Mesenteric fat pad (tissue), 1 donor: ENCODE measurements around the gene NANS. TPM values are rescaled to one million over a fixed set of nuclear protein-coding genes. Genes with fewer than 3 reads are reported as not detected.

Experiments
- DNase-seq: peaks from one replicate; pipeline ENCODE4 v3.0.0-alpha.2; 2020; ENCODE audit warnings: low spot score
- total RNA-seq: library from RNA; stranded (reverse); fragmentation: NEBNext Ultra II Directional; extraction: Animal tissue kit (Norgen Biotek cat#: 25700); gene quantifications from one replicate; pipeline ENCODE4 v1.2.1, GENCODE V29; 2021
- donor health status: DM: yes; HTN: yes; CAD: no.

The NANS gene
- total RNA-seq, 1 donor from 2014 or later, result 48.6 TPM

DNA sequence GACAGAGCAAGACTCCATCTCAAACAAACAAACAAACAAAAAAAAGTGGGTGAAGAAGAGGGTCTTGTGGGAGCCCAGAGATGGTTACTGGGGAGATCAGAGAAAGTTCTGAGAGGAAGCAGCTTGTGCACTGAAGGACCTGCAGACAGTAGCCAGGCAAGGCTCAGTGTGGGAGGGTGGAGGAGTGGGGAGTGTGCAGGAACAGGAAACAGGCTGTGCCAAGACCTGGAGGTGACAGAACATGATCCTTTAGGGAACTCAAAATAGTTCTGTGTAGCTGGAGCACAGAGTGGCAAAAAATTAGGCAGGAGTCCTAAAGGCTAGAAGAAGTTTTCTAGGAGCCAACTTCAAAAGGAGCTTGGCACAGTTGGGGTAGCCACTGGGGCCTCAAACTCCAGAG is 19.2 kb upstream of the NANS start:
- no peak for DNase-seq

GRCh38 chr9:98038958-98039357 is 17.6 kb upstream of the NANS start:
- DNase-seq, result no peak

DNA sequence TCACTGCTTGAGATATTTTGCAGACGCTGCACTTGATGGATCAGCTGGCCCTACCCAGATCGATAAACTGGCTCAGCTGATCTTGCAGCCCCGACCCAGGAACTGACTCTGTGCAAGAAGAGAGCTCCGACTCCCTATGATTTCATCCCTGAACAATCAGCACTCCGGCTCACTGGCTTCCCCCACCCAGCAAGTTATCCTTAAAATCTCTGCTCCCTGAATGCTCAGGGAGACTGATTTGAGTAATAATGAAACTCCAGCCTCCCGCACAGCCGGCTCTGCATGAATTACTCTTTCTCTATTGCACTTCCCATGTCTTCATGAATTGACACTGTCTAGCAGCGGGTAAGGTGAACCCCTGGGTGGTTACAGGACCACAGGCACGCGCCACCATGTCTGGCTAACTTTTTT is 16.9 kb upstream of the NANS start:
- no peak for DNase-seq

GRCh38 chr9:98040212-98040611 is 16.3 kb upstream of the NANS start:
- DNase-seq, result no peak

DNA sequence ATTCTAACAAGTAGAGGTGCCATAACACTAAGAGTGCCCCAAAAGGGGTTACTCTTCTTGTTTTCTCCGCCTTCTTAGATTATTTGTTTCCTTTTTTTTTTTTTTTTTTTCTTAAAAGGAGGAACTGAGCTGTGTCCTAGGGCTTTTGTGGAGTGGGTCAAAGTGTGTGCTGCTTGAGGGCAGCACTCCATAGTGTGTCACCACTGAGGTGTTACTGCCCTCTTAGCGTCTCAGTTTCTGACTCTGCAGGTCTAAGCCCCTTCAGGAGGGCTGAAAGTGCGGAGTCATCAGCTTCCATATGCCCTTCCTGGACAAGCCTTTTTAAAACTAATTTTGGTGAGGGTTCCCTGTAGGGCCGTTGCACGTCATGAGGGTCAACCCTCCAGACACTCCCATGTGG is 12.6 kb upstream of the NANS start:
- no peak for DNase-seq

DNA sequence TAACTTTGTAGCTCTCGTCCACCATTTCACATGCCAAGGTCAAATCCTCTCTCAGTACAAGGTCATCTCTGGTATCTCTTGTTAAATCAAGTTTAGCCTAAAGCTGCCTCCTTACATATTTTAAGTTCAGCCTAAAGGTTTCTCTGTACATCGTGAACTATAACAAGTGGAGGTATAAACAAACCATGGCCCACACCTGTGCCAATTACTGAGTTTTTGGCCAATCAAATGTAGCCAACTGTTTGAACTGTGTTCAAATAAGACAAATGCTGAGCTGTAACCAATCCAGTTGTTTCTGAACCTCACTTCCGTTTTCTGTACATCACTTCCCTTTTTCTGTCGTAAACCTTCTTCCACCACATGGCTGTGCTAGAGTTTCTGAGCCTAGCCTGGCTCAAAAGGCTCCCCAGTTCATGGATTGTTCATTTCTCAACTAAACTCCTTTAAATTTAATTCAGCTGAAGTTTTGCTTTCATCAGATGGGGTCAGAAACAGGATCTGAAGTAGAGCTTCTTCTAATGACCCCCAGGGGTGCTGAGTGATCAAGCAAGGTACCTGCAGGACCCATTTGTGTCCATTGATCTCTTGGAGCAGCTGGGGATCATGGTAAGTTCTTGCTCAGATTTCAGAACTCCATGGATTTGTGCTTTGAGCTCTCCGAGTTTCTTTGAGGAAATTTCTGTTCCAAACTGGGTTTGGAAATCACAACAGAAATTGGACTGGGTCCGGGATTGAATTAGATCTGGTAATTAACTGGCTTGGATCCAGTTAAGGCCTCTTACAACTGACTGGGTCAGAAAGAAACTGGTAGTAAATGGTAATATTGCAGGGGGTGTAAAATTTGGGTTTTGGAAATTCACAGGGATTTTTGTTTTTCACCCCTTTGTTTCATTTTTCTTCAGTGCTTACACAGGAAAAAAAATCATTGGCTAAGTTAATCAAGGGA is 11.0 kb upstream of the NANS start:
- DNase-seq, result no peak

GRCh38 chr9:98046180-98046543 is 10.4 kb upstream of the NANS start:
- no peak for DNase-seq

DNA sequence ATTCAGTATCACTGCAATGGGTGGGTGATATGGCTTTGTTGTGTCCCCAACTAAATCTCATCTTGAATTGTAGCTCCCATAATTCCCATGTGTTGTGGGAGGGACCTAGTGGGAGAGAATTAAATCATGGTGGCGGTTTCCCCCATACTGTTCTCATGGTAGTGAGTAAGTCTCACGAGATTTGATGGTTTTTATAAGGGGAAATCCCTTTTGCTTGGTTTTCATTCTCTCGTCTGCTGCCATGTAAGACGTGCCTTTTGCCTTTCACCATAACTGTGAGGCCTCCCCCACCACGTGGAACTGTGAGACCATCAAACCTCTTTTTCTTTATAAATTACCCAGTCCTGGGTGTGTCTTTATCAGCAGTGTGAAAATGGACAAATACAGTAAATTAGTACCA is 9.5 kb upstream of the NANS start:
- DNase-seq, result no peak

DNA sequence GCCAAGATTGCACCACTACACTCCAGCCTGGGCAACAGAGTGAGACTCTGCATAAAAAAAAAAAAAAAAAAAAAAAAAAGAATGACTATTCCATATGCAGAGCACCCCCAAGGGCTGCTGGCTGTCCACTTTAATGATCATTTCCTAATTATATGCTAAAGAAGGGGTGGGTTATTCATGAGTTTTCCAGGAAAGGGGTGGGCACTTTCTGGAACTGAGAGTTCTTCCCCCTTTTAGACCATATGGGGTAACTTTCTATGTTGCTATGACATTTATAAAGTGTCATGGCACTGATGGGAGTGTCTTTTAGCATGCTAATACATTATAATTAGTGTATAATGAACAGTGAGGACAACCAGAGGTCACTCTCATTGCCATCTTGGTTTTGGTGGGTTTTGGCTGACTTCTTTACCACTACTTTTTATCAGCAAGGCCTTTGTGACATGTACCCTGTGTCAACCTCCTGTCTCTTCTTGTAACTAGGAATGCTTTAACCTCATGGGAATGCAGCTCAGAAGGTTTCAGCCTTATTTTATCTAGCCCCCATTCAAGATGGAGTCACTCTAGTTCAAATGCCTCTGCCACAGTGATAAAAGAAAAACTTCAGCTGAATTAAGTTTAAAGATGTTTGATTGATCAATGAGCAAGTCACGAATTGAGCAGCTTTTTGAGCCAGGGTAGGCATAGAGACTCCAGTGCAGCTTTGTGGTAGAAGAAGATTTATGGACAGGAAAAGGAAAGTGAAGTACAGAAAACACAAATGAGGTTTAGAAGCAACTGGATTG is 7.1 kb upstream of the NANS start:
- DNase-seq, result no peak

GRCh38 chr9:98050351-98050750 is 6.2 kb upstream of the NANS start:
- no peak for DNase-seq

- no peak for DNase-seq
These were observed 2.1 kb upstream of the NANS start for GRCh38 chr9:98054376-98054951.

DNA sequence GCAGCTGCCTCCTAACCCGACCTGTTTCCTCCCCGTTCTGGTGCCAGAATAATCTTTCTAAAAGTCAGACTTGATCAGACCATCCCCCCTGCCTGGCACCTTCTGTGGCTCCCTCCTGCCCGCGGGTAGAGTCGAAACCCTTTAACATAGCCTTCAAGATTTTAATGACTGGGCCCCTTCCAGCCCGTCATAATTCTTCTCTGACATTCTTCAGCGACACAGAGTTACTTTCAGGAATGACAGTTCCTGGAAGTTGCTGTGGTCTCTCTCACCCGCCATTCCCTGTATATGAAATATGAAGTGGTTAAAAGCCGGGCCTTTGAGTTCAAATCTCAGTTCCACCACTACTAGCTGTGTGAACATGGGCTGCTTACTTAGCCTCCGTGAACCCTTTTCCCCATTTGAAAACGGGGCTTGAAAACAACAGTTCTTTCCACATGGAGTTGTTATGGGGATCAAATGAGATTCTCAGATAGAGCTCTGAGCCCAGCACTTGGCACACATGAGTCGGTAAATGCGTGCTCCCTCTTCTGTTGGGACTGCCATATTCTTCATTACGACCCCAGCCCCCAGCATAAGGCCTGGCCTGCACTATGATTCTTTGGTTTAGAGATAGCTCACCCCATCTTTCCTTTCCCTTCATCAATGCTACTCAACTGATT is 737 bp downstream of the NANS start:
- no peak for DNase-seq

DNA sequence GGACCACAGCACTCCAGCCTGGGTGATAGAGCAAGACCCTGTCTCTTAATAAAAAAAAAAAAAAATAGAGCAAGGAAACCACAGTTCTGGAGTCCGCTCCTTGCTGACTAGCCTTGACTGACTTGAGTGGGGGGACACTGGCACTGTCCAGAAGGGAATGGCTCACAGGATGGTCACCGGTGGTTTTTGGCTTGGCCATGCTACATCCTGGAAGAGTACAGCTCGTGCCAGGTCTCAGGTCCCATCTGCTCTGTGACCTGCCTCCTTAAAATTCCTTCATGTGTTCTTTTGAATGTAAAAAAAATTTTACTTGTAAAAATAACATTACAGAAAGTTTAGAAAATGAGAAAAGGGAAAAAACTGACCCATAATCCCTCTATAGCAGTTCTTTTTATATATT is 5.6 kb downstream of the NANS start:
- DNase-seq, result no peak

DNA sequence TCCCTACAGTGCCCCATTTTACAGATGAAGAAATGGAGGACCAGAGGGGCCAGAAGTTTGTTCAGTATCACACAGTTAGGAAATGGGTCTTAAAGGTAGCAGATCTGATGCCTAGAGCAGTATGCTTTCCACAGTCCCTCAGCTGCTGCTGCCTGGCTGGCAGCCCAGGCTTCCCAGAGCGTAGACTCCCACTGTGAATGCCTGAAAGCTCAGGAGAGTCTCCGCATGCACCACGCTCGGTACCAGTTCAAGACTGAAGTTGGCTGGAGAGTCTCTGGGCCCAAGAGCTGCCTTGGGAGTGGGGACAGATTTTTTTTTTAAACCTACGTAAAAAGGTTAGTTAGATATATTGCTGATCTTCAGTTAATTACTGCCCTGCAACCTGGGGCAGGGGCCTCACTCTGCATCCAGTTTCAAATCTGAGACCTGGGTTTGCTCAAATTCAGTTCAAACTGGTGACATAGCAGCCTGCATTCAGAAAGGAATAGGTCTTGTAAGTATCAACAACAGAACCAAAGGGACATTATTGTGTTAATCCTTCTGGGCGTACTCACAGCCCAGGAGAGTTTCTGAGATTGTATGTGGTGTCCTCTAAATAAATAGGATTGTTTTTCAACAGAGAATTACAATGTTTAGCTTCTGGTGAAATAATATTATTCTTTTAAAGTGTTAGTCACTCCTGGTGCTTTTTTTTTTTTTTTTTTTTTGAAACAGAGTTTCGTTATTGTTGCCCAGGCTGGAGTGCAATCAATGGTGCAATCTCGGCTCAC is 8.3 kb downstream of the NANS start:
- DNase-seq, result no peak

GRCh38 chr9:98066235-98066634 is 9.7 kb downstream of the NANS start:
- DNase-seq, result no peak

GRCh38 chr9:98067184-98067583 is 10.7 kb downstream of the NANS start:
- no peak for DNase-seq

DNA sequence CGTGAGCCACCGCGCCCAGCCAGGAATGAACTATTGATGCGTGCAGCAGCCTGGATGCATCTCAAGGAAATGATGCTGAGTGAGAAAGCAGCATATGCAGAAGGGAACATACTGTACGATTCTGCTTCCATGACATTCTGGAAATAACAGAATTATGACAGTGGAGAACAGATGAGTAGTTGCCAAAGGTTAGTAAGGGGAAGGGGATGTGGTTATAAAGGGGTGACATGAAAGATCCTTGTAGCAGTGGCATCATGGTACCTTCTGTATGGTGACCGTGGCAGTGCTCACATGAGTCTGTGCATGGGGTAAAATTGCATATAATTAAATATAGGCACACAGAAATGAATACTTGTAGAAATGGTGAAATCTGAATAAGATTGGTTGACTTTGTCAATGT is 13.0 kb downstream of the NANS start:
- DNase-seq, result no peak

DNA sequence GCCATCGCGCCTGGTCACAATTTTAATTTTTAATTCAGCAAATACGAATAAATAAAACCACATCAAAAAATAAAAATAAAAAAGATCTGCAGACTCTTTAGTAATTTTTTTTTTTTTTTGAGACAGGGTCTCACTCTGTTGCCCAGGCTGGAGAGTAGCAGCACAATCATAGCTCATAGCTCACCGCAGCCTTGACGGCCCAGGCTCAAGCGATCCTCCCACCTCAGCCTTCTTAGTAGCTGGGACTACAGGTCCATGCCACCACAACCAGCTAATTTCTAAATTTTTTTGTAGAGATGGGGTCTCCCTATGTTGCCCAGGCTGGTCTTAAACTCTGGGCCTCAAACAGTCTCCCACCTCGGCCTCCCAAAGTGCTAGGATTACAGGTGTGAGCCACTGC is 14.2 kb downstream of the NANS start:
- DNase-seq, result no peak

DNA sequence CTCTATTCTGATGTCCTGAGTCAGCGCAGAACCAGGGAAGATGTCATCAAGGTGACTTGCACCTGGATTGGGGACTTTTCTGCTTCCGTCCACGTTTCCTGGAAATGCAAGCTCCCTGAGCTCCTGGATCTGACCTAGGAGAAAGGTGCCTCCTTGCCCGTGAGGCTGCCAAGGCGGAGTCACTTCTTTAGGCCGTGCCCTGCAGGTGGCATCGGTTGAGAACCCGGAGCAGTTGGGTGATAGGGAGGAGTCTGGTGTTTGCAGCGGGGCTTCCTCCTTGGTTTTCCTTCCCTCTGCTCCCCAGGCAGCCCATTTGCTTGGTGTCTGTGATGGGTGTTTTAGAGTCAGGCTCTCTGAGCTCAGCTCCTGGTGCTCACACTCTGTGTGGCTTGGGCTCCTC is 15.2 kb downstream of the NANS start:
- no peak for DNase-seq

- DNase-seq, result no peak
These were observed 17.8 kb downstream of the NANS start for GRCh38 chr9:98074115-98074990.
